BJ (cell line): Measurements from ENCODE around the gene CALML3. TPM values are rescaled to one million over a fixed set of nuclear protein-coding genes. Genes with fewer than 3 reads are reported as not detected.

Experiments used
- CTCF ChIA-PET: fragments of 350-600 bp; formaldehyde crosslinking; extraction: SDS; loops from one replicate; lab custom pipeline; 2021; ENCODE audit warnings: antibody characterized with exemption, inconsistent platforms; lab: Yijun Ruan, JAX
- POLR2A ChIA-PET: fragments of 300-600 bp; sonication (Branson Sonifier 250); formaldehyde crosslinking; extraction: SDS; loops from one replicate; lab custom pipeline; 2021; ENCODE audit warnings: antibody characterized with exemption; lab: Charles Lee
- DNase-seq: peaks from one replicate; pipeline ENCODE4 v3.0.0-alpha.2; 2011; ENCODE audit warnings: low read depth
- H3K27me3 ChIP-seq: 2 replicates; pipeline ENCODE4 v1.6.0; 2011; ENCODE audit warnings: low read length; ENCODE audit not compliant: control insufficient read depth, insufficient read depth
- H3K36me3 ChIP-seq: 2 replicates; pipeline ENCODE4 v1.5.1; 2011; ENCODE audit warnings: low read length; ENCODE audit not compliant: control insufficient read depth, insufficient read depth
- H3K4me3 ChIP-seq: 2 replicates; pipeline ENCODE4 v1.5.1; 2011; ENCODE audit warnings: low read depth, mild to moderate bottlenecking, control low read depth, low read length
- CTCF ChIP-seq: IDR thresholded peaks from 2 replicates; pipeline ENCODE4 v1.5.1; 2011; ENCODE audit warnings: low read depth, mild to moderate bottlenecking, control low read depth, inconsistent platforms, low read length, moderate library complexity; ENCODE audit not compliant: insufficient read depth
- polyA plus RNA-seq: library from polyadenylated mRNA; depleted of rRNA; stranded (reverse); fragments of >200 nt; gene quantifications from 2 replicates; pipeline ENCODE4 v1.2.3, GENCODE V29; 2011

The CALML3 gene
- polyA plus RNA-seq, 1 experiment: not detected

GRCh38 chr10:5561704-5562645 lies 37.2 kb downstream of the CALML3 start:
- no peak for DNase-seq
- ChIA-PET CTCF (interaction anchor here (0.7 kb wide), 1 partner anchor 62 kb away, joined by 4 read pairs; no protein-coding TSS in a partner anchor), POLR2A (no interaction called here)
- TF ChIP-seq CTCF: no peak
- Histone ChIP-seq H3K27me3 (no peaks in the 10 kb centered on the region), H3K4me3 (no peak overlapping the region), H3K36me3 (no peaks in the 10 kb centered on the region)

- ChIA-PET POLR2A (no interaction called here), CTCF (interaction anchor here (0.7 to 1.5 kb wide), 3 partner anchors 15 to 753 kb away, joined by 3 read pairs; no protein-coding TSS in a partner anchor)
- no peak for DNase-seq
- H3K36me3 ChIP-seq: no peaks in the 10 kb centered on the region
- H3K4me3 ChIP-seq: no peak overlapping the region
- no peaks in the 10 kb centered on the region for H3K27me3 ChIP-seq
- no peak for TF ChIP-seq CTCF
These were observed 38.7 kb downstream of the CALML3 start for GRCh38 chr10:5563321-5563961.

- H3K27me3 ChIP-seq: no peaks in the 10 kb centered on the region
- TF ChIP-seq CTCF: no peak
- H3K36me3 ChIP-seq: no peaks in the 10 kb centered on the region
- DNase-seq: no peak
- no peak overlapping the region for H3K4me3 ChIP-seq
- CTCF ChIA-PET: interaction anchor here (0.7 to 1.5 kb wide), 5 partner anchors 10 to 753 kb away, joined by 3 to 5 read pairs (median 3); no protein-coding TSS in a partner anchor
- POLR2A ChIA-PET: no interaction called here
These were observed 39.3 kb downstream of the CALML3 start for GRCh38 chr10:5563991-5564536.

- TF ChIP-seq CTCF: no peak
- H3K27me3 ChIP-seq: no peaks in the 10 kb centered on the region
- no peak overlapping the region for H3K4me3 ChIP-seq
- CTCF ChIA-PET: interaction anchor here (0.7 to 1.5 kb wide), 5 partner anchors 10 to 754 kb away, joined by 3 to 5 read pairs (median 3); no protein-coding TSS in a partner anchor
- POLR2A ChIA-PET: no interaction called here
- DNase-seq: no peak
- H3K36me3 ChIP-seq: no peaks in the 10 kb centered on the region
These were observed 39.9 kb downstream of the CALML3 start for GRCh38 chr10:5564537-5565204.
